HepG2 (cell line): Measurements from ENCODE around the gene ODC1. TPM values are rescaled to one million over a fixed set of nuclear protein-coding genes. Genes with fewer than 3 reads are reported as not detected.

ENCODE experiments used
- ATAC-seq: fragments of 200-7000 bp; cut with Tn5 transposase; 3 replicates; pipeline ENCODE4 v1.9.1; 2020; ENCODE audit warnings: mild to moderate bottlenecking, moderate library complexity
- BruUV-seq: library from RNA; stranded (reverse); fragments of 400-500 nt; replicated peaks from 2 replicates; lab custom pipeline; 2021; lab: Mats Ljungman, UMichigan
- CTCF ChIA-PET: fragments of 300-600 bp; formaldehyde crosslinking; extraction: SDS; loops from one replicate; lab custom pipeline; 2021; ENCODE audit warnings: low total read pairs, inconsistent platforms, low intra/inter-chr PET ratio; lab: Yijun Ruan, JAX
- POLR2A ChIA-PET: fragments of 350-600 bp; sonication (Branson Sonifier 250); formaldehyde crosslinking; loops from one replicate; lab custom pipeline; 2020; ENCODE audit warnings: antibody characterized with exemption, inconsistent platforms; lab: Yijun Ruan, JAX
- DNase-seq: peaks from one replicate; pipeline ENCODE4 v3.0.0-alpha.2; 2015; ENCODE audit warnings: low spot score
- FAIRE-seq: peaks from 3 replicates; lab custom pipeline; 2011; peaks lifted over from hg19 to GRCh38; lab: Jason Lieb, UNC
- H2AFZ ChIP-seq: one replicate; pipeline ENCODE4 v1.6.1; 2011; ENCODE audit warnings: low read length, inconsistent platforms
- H3K27ac ChIP-seq: fragments of 300-600 bp; 3 replicates; pipeline ENCODE4 v1.8.0; 2011; ENCODE audit warnings: mixed run types, mild to moderate bottlenecking, mixed read lengths, low read length, inconsistent platforms; ENCODE audit not compliant: insufficient read depth; ENCODE audit errors: extremely low read length
- H3K27me3 ChIP-seq, 2 experiments: fragments of 200-600 bp in 1 of 2; 2 replicates in 1 of 2; 3 replicates in 1 of 2; pipeline versions ENCODE4 v1.6.0 to v1.8.0; 2011; ENCODE audit warnings: low read length in 2 of 2, mild to moderate bottlenecking in 2 of 2, moderate library complexity in 2 of 2, inconsistent platforms in 1 of 2; ENCODE audit not compliant: insufficient read depth in 2 of 2, control insufficient read depth in 1 of 2
- H3K36me3 ChIP-seq, 2 experiments: fragments of 200-600 bp in 1 of 2; replicated peaks in 1 of 2; 2 replicates in 1 of 2; 3 replicates in 1 of 2; pipeline versions ENCODE4 v1.5.1 to v1.8.0; 2011; ENCODE audit warnings: low read length in 2 of 2, inconsistent platforms in 1 of 2; ENCODE audit not compliant: insufficient read depth in 2 of 2, control insufficient read depth in 1 of 2
- H3K4me1 ChIP-seq: 2 replicates; pipeline ENCODE4 v1.5.1; 2012; ENCODE audit warnings: low read length, inconsistent platforms; ENCODE audit not compliant: insufficient read depth
- H3K4me2 ChIP-seq: 2 replicates; pipeline ENCODE4 v1.6.0; 2011; ENCODE audit warnings: low read depth, low read length, inconsistent platforms
- H3K4me3 ChIP-seq, 3 experiments: fragments of 200-600 bp in 1 of 3; sonication (generic), shearing (Covaris generic) in 1 of 3; replicated peaks in 1 of 3; 2 replicates each; pipeline ENCODE4 v1.5.1; 2011 to 2016; ENCODE audit warnings: low read length in 3 of 3, inconsistent platforms in 2 of 3, low read depth in 2 of 3, mild to moderate bottlenecking in 2 of 3, control low read depth in 1 of 3, mixed read lengths in 1 of 3; ENCODE audit not compliant: insufficient read depth in 1 of 3
- H3K79me2 ChIP-seq: one replicate; pipeline ENCODE4 v1.6.1; 2011; ENCODE audit warnings: low read length, inconsistent platforms; ENCODE audit not compliant: insufficient read depth
- H3K9ac ChIP-seq: 2 replicates; pipeline ENCODE4 v1.6.0; 2011; ENCODE audit warnings: mild to moderate bottlenecking, low read depth, low read length, inconsistent platforms; ENCODE audit not compliant: insufficient read depth
- H3K9me3 ChIP-seq: 2 replicates; pipeline ENCODE4 v1.5.1; 2012; ENCODE audit warnings: mild to moderate bottlenecking, low read length
- H4K20me1 ChIP-seq: 2 replicates; pipeline ENCODE4 v1.6.0; 2011; ENCODE audit warnings: inconsistent platforms, mild to moderate bottlenecking, low read length, moderate library complexity; ENCODE audit not compliant: insufficient read depth
- BCL6 ChIP-seq: IDR thresholded peaks from 2 replicates; pipeline ENCODE4 v1.6.1; 2016; ENCODE audit warnings: missing genetic modification reagents, missing compliant biosample characterization
- CEBPG ChIP-seq: IDR thresholded peaks from 2 replicates; pipeline ENCODE4 v1.6.1; 2016
- EED ChIP-seq: sonication (generic); formaldehyde crosslinking; IDR thresholded peaks from 2 replicates; pipeline ENCODE4 v1.5.0; 2020; ENCODE audit warnings: mild to moderate bottlenecking, missing genetic modification reagents
- JUN ChIP-seq: sonication (generic); formaldehyde crosslinking; IDR thresholded peaks from 2 replicates; pipeline ENCODE4 v1.4.0; 2020; ENCODE audit warnings: mild to moderate bottlenecking, missing genetic modification reagents
- POLR2G ChIP-seq: fragments of 200-400 bp; formaldehyde crosslinking; IDR thresholded peaks from 2 replicates; pipeline ENCODE4 v1.6.1; 2018; ENCODE audit warnings: mild to moderate bottlenecking, low read depth, low read length, moderate library complexity
- RFXANK ChIP-seq: IDR thresholded peaks from 2 replicates; pipeline ENCODE4 v1.6.1; 2016
- SMAD3 ChIP-seq: sonication (generic); formaldehyde crosslinking; IDR thresholded peaks from 2 replicates; pipeline ENCODE4 v1.4.0; 2020; ENCODE audit warnings: missing genetic modification reagents
- TRIM24 ChIP-seq: sonication (generic); formaldehyde crosslinking; IDR thresholded peaks from 2 replicates; pipeline ENCODE4 v1.8.0; 2022; ENCODE audit warnings: mild to moderate bottlenecking, missing genetic modification reagents
- ZNF383 ChIP-seq: sonication (generic); formaldehyde crosslinking; IDR thresholded peaks from 2 replicates; pipeline ENCODE4 v1.4.0; 2020; ENCODE audit warnings: missing genetic modification reagents, mild to moderate bottlenecking, borderline replicate concordance
- ZNF460 ChIP-seq: sonication (generic); formaldehyde crosslinking; IDR thresholded peaks from 2 replicates; pipeline ENCODE4 v1.5.1; 2020; ENCODE audit warnings: missing genetic modification reagents, mild to moderate bottlenecking, borderline replicate concordance
- ZNF510 ChIP-seq: sonication (generic); formaldehyde crosslinking; IDR thresholded peaks from 2 replicates; pipeline ENCODE4 v1.4.0; 2020; ENCODE audit warnings: low read depth, mild to moderate bottlenecking, missing genetic modification reagents
- ZNF572 ChIP-seq: sonication (generic); formaldehyde crosslinking; IDR thresholded peaks from 2 replicates; pipeline ENCODE4 v1.5.1; 2020; ENCODE audit warnings: mild to moderate bottlenecking, missing genetic modification reagents
- ZNF780A ChIP-seq: sonication (generic); formaldehyde crosslinking; IDR thresholded peaks from 2 replicates; pipeline ENCODE4 v1.8.0; 2022; ENCODE audit warnings: mild to moderate bottlenecking, missing genetic modification reagents, moderate library complexity
- WGBS: methylation state at CpG from one replicate; pipeline ENCODE4 v1.1.6; 2017; ENCODE audit warnings: low lambda C conversion rate; 5-methylcytosine and 5-hydroxymethylcytosine counted together
- in situ Hi-C: cut with HindIII; loops from 2 replicates; pipeline ENCODE4 v1.10.0; 2017; ENCODE audit warnings: low pct_unique_long_range_greater_than_20kb; ENCODE audit not compliant: extremely low pct_ligation_motif_present
- intact Hi-C: fragments of 100-400 bp; cut with micrococcal nuclease; formaldehyde crosslinking; loops from one replicate; pipeline ENCODE4 v1.10.0; 2022; ENCODE audit not compliant: unreplicated experiment
- polyA plus RNA-seq, 8 experiments: library from polyadenylated mRNA; depleted of rRNA in 3 of 8; stranded (reverse) in 7 of 8; unstranded in 1 of 8; fragments of >200 nt; fragmentation: Illumina TruSeq in 4 of 8; extraction: Trizol in 4 of 8; gene quantifications; 2 replicates each; pipeline versions ENCODE4 v1.2.1 to v1.2.3, GENCODE V29; 2011 to 2016; ENCODE audit warnings: low read depth in 4 of 8, missing spikeins in 1 of 8, mixed read lengths in 1 of 8; ENCODE audit not compliant: insufficient read depth in 1 of 8
- total RNA-seq, 5 experiments: library from RNA; depleted of rRNA; stranded (reverse); fragments of >200 nt; fragmentation: Illumina TruSeq; extraction: Trizol; gene quantifications; 2 replicates each; pipeline ENCODE4 v1.2.3, GENCODE V29; 2016; ENCODE audit warnings: low read depth in 1 of 5
- TF ChIP-seq, protein P1 (sequence below): sonication (generic); formaldehyde crosslinking; IDR thresholded peaks from 2 replicates; pipeline ENCODE4 v1.5.0; 2020; ENCODE audit warnings: mild to moderate bottlenecking, missing genetic modification reagents
- TF ChIP-seq, protein P2 (sequence below): sonication (generic); formaldehyde crosslinking; IDR thresholded peaks from 2 replicates; pipeline ENCODE4 v1.5.1; 2020; ENCODE audit warnings: missing genetic modification reagents, mild to moderate bottlenecking, borderline replicate concordance
- TF ChIP-seq, protein P3 (sequence below): sonication (generic); formaldehyde crosslinking; IDR thresholded peaks from 2 replicates; pipeline ENCODE4 v1.4.0; 2020; ENCODE audit warnings: missing genetic modification reagents

ODC1 gene
- total and polyA plus RNA-seq, 2 of the 13 experiments (the other 11 are each of a cell fraction or from before 2014, with no cell fraction given) = 142 to 371 TPM

DNA sequence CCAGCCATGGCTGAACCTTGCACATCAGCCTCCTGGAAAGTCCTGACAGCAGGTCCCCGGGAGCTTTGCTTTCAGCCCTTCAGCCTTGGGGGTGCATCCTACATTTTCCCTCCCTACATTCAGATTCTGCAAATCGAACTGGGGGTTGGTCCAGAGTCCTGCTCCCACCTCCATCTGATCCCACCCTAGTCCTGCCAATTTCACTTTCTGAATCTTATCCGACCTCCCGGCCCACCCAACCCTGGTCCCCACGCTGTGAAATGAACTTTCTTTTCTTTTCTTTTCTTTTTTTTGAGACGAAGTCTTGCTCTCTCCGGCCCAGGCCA lies 47.8 kb upstream of the ODC1 start:
- intact Hi-C loops (no loop called here), in situ Hi-C loops (no loop called here)
- Histone ChIP-seq H3K27me3 (peaks cover 19 to 85% of the 10 kb centered on the region in 2 experiments; a peak in 4 of 5 replicates), H3K36me3 (no peaks in the 10 kb centered on the region), H3K4me2 (no peak overlapping the region), H3K4me3 (no peak overlapping the region), H4K20me1 (no peaks in the 10 kb centered on the region), H3K4me1 (peaks cover 23% of the 10 kb centered on the region), H2AFZ (no peak overlapping the region), H3K27ac (no peak overlapping the region), H3K9ac (no peak overlapping the region)
- 31% methylated on average over 7 of the region's 7 CpGs for WGBS
- FAIRE-seq (no peak), DNase-seq (no peak), ATAC-seq (no peak)
- ChIA-PET CTCF (no interaction called here), POLR2A (no interaction called here)
- TF ChIP-seq ZNF460 (CRISPR knock-in tag) (no peak), ZNF383 (CRISPR knock-in tag) (no peak), ZNF572 (CRISPR knock-in tag) (no peak), TRIM24 (CRISPR knock-in tag) (no peak), ZNF780A (CRISPR knock-in tag) (no peak), CEBPG (CRISPR knock-in tag) (no peak), ZNF510 (CRISPR knock-in tag) (no peak), POLR2G (no peak), RFXANK (CRISPR knock-in tag) (no peak), JUN (CRISPR knock-in tag) (no peak), EED (CRISPR knock-in tag) (no peak), BCL6 (no peak), SMAD3 (no peak)
- TF ChIP-seq, protein P1, sequence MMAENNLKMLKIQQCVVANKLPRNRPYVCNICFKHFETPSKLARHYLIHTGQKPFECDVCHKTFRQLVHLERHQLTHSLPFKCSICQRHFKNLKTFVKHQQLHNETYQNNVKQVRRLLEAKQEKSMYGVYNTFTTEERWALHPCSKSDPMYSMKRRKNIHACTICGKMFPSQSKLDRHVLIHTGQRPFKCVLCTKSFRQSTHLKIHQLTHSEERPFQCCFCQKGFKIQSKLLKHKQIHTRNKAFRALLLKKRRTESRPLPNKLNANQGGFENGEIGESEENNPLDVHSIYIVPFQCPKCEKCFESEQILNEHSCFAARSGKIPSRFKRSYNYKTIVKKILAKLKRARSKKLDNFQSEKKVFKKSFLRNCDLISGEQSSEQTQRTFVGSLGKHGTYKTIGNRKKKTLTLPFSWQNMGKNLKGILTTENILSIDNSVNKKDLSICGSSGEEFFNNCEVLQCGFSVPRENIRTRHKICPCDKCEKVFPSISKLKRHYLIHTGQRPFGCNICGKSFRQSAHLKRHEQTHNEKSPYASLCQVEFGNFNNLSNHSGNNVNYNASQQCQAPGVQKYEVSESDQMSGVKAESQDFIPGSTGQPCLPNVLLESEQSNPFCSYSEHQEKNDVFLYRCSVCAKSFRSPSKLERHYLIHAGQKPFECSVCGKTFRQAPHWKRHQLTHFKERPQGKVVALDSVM = no peak
- TF ChIP-seq, protein P2, sequence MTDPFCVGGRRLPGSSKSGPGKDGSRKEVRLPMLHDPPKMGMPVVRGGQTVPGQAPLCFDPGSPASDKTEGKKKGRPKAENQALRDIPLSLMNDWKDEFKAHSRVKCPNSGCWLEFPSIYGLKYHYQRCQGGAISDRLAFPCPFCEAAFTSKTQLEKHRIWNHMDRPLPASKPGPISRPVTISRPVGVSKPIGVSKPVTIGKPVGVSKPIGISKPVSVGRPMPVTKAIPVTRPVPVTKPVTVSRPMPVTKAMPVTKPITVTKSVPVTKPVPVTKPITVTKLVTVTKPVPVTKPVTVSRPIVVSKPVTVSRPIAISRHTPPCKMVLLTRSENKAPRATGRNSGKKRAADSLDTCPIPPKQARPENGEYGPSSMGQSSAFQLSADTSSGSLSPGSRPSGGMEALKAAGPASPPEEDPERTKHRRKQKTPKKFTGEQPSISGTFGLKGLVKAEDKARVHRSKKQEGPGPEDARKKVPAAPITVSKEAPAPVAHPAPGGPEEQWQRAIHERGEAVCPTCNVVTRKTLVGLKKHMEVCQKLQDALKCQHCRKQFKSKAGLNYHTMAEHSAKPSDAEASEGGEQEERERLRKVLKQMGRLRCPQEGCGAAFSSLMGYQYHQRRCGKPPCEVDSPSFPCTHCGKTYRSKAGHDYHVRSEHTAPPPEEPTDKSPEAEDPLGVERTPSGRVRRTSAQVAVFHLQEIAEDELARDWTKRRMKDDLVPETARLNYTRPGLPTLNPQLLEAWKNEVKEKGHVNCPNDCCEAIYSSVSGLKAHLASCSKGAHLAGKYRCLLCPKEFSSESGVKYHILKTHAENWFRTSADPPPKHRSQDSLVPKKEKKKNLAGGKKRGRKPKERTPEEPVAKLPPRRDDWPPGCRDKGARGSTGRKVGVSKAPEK (CRISPR knock-in tag) = no peak
- TF ChIP-seq, protein P3, sequence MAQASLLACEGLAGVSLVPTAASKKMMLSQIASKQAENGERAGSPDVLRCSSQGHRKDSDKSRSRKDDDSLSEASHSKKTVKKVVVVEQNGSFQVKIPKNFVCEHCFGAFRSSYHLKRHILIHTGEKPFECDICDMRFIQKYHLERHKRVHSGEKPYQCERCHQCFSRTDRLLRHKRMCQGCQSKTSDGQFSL (CRISPR knock-in tag) = no peak
- TF ChIP-seq, all 625 proteins: peak for 0
- BruUV-seq = no TSS peak
- Histone ChIP-seq H3K79me2 (no peaks in the 10 kb centered on the region), H3K9me3 (0 out of 2 replicates have a peak, but pooled peaks cover 4% of the 10 kb centered on the region)
